ENCODE results near the gene PREPL. TPM values are rescaled to one million over a fixed set of nuclear protein-coding genes. Genes with fewer than 3 reads are reported as not detected.

Gene PREPL
- total RNA-seq, 2 donors from 2014 or later, result 24.4 to 46.5 TPM

Other genes starting within 250 kb of the PREPL start
- 10 to 100 TPM; 27.0 to 44.5 TPM for gene PPM1B, start 192.6 kb downstream of the PREPL start, total RNA-seq
- 100 to 1,000 TPM in 1 of 2 donors, 10 to 100 TPM in 1; 91.6 to 128 TPM for gene SLC3A1, start 86.0 kb downstream of the PREPL start, total RNA-seq
- gene CAMKMT, start 453 bp upstream of the PREPL start, total RNA-seq, result 10 to 100 TPM; 18.4 to 23.4 TPM